IMR-90 (cell line): ENCODE results near the gene ZDHHC6. TPM values are rescaled to one million over a fixed set of nuclear protein-coding genes. Genes with fewer than 3 reads are reported as not detected.

ENCODE experiments used
- ATAC-seq: fragments of 200-7000 bp; cut with Tn5 transposase; 2 replicates; pipeline ENCODE4 v1.9.1; 2020; ENCODE audit warnings: low read depth, mild to moderate bottlenecking, moderate library complexity
- BruUV-seq: library from RNA; stranded (reverse); fragments of 400-500 nt; replicated peaks from 2 replicates; lab custom pipeline; 2021; lab: Mats Ljungman, UMichigan
- CTCF ChIA-PET: fragments of 300-600 bp; formaldehyde crosslinking; extraction: SDS; loops from one replicate; lab custom pipeline; 2021; ENCODE audit warnings: antibody characterized with exemption; lab: Yijun Ruan, JAX
- POLR2A ChIA-PET: fragments of 300-600 bp; sonication (Branson Sonifier 250); formaldehyde crosslinking; loops from one replicate; lab custom pipeline; 2022; ENCODE audit warnings: antibody characterized with exemption; ENCODE audit not compliant: unreplicated experiment; lab: Charles Lee
- DNase-seq: peaks from one replicate; pipeline ENCODE4 v3.0.0; 2013
- H2AFZ ChIP-seq: replicated peaks from 2 replicates; pipeline ENCODE3; 2013; ENCODE audit warnings: low read length, mild to moderate bottlenecking; ENCODE audit not compliant: poor library complexity
- H2AK5ac ChIP-seq: 2 replicates; pipeline ENCODE4 v1.6.1; 2013; ENCODE audit warnings: low read depth, low read length, inconsistent platforms
- H2AK9ac ChIP-seq: replicated peaks from 2 replicates; pipeline ENCODE3; 2013; ENCODE audit warnings: mild to moderate bottlenecking, low read depth, low read length, moderate library complexity; ENCODE audit not compliant: poor library complexity
- H2BK120ac ChIP-seq: 2 replicates; pipeline ENCODE4 v1.6.1; 2013; ENCODE audit warnings: low read depth, low read length, inconsistent platforms
- H2BK15ac ChIP-seq: 3 replicates; pipeline ENCODE4 v1.6.1; 2013; ENCODE audit warnings: low read depth, low read length, inconsistent platforms
- H2BK20ac ChIP-seq: 2 replicates; pipeline ENCODE4 v1.6.1; 2013; ENCODE audit warnings: low read depth, mild to moderate bottlenecking, inconsistent platforms, low read length, moderate library complexity
- H2BK5ac ChIP-seq: 2 replicates; pipeline ENCODE4 v1.6.1; 2013; ENCODE audit warnings: mild to moderate bottlenecking, low read depth, low read length, inconsistent platforms; ENCODE audit not compliant: poor library complexity, severe bottlenecking
- H3K14ac ChIP-seq: replicated peaks from 2 replicates; pipeline ENCODE4 v1.6.1; 2013; ENCODE audit warnings: low read depth, low read length, inconsistent platforms
- H3K18ac ChIP-seq: 2 replicates; pipeline ENCODE4 v1.6.1; 2013; ENCODE audit warnings: low read depth, low read length, control low read depth
- H3K23ac ChIP-seq: 2 replicates; pipeline ENCODE4 v1.6.1; 2013; ENCODE audit warnings: low read depth, low read length, inconsistent platforms
- H3K27ac ChIP-seq: 2 replicates; pipeline ENCODE4 v1.5.1; 2013; ENCODE audit warnings: mild to moderate bottlenecking, control low read depth, low read length; ENCODE audit not compliant: insufficient read depth
- H3K27me3 ChIP-seq: 2 replicates; pipeline ENCODE4 v1.6.1; 2013; ENCODE audit warnings: low read length; ENCODE audit not compliant: control insufficient read depth, insufficient read depth
- H3K36me3 ChIP-seq: 2 replicates; pipeline ENCODE4 v1.6.1; 2013; ENCODE audit warnings: low read length, mixed read lengths; ENCODE audit not compliant: control insufficient read depth, insufficient read depth
- H3K4ac ChIP-seq: 2 replicates; pipeline ENCODE4 v1.6.1; 2013; ENCODE audit warnings: low read depth, low read length, inconsistent platforms
- H3K4me1 ChIP-seq: 2 replicates; pipeline ENCODE4 v1.6.1; 2013; ENCODE audit warnings: low read length, mixed read lengths; ENCODE audit not compliant: control insufficient read depth, insufficient read depth
- H3K4me2 ChIP-seq: 2 replicates; pipeline ENCODE4 v1.6.1; 2013; ENCODE audit warnings: low read depth, mild to moderate bottlenecking, control low read depth, low read length, moderate library complexity
- H3K4me3 ChIP-seq: 2 replicates; pipeline ENCODE4 v1.5.1; 2013; ENCODE audit warnings: low read depth, mild to moderate bottlenecking, control low read depth, low read length, moderate library complexity; ENCODE audit not compliant: insufficient read depth
- H3K56ac ChIP-seq: 2 replicates; pipeline ENCODE4 v1.6.1; 2013; ENCODE audit warnings: low read length, inconsistent platforms; ENCODE audit not compliant: insufficient read depth; ENCODE audit errors: extremely low read depth
- H3K79me1 ChIP-seq, 2 experiments: 2 replicates each; pipeline ENCODE4 v1.6.1; 2013; ENCODE audit warnings: low read length in 2 of 2, inconsistent platforms in 1 of 2, low read depth in 1 of 2
- H3K9ac ChIP-seq: 2 replicates; pipeline ENCODE4 v1.6.1; 2013; ENCODE audit warnings: low read depth, low read length, control low read depth
- H3K9me1 ChIP-seq: 2 replicates; pipeline ENCODE4 v1.6.1; 2013; ENCODE audit warnings: low read length, inconsistent platforms; ENCODE audit not compliant: insufficient read depth
- H3K9me3 ChIP-seq: 2 replicates; pipeline ENCODE4 v1.6.1; 2013; ENCODE audit warnings: low read length; ENCODE audit not compliant: control insufficient read depth, insufficient read depth
- H4K20me1 ChIP-seq: 2 replicates; pipeline ENCODE4 v1.6.1; 2013; ENCODE audit warnings: low read length, inconsistent platforms; ENCODE audit not compliant: insufficient read depth
- H4K5ac ChIP-seq: 2 replicates; pipeline ENCODE4 v1.6.1; 2013; ENCODE audit warnings: mild to moderate bottlenecking, low read depth, low read length, control low read depth
- H4K8ac ChIP-seq, 2 experiments: 2 replicates each; pipeline ENCODE4 v1.6.1; 2013; ENCODE audit warnings: low read depth in 2 of 2, low read length in 2 of 2, control low read depth in 1 of 2, inconsistent platforms in 1 of 2
- H4K91ac ChIP-seq: 2 replicates; pipeline ENCODE4 v1.6.1; 2013; ENCODE audit warnings: low read depth, low read length, inconsistent platforms; ENCODE audit not compliant: insufficient read depth
- BHLHE40 ChIP-seq: fragments of 150-350 bp; IDR thresholded peaks from 2 replicates; pipeline ENCODE4 v1.6.1; 2016; ENCODE audit warnings: mild to moderate bottlenecking, low read depth, low read length
- CEBPB ChIP-seq: IDR thresholded peaks from 2 replicates; pipeline ENCODE4 v1.6.1; 2012; ENCODE audit warnings: low read depth, low read length, improper control_type of control experiment
- CHD1 ChIP-seq: IDR thresholded peaks from 2 replicates; pipeline ENCODE4 v1.6.1; 2012; ENCODE audit warnings: low read depth, low read length, improper control_type of control experiment
- FOS ChIP-seq: fragments of 150-350 bp; IDR thresholded peaks from 2 replicates; pipeline ENCODE4 v1.6.1; 2016; ENCODE audit warnings: low read depth, low read length
- MAFK ChIP-seq: IDR thresholded peaks from 2 replicates; pipeline ENCODE4 v1.6.1; 2012; ENCODE audit warnings: low read depth, low read length, improper control_type of control experiment
- MAZ ChIP-seq: IDR thresholded peaks from 2 replicates; pipeline ENCODE4 v1.6.1; 2012; ENCODE audit warnings: low read depth, mild to moderate bottlenecking, low read length, improper control_type of control experiment, moderate library complexity, borderline replicate concordance
- MXI1 ChIP-seq: IDR thresholded peaks from 2 replicates; pipeline ENCODE4 v1.6.1; 2012; ENCODE audit warnings: low read depth, mild to moderate bottlenecking, low read length, moderate library complexity, borderline replicate concordance
- NFE2L2 ChIP-seq: fragments of 150-350 bp; IDR thresholded peaks from 2 replicates; pipeline ENCODE4 v1.6.1; 2016; ENCODE audit warnings: low read depth, mild to moderate bottlenecking, low read length
- POLR2A ChIP-seq: IDR thresholded peaks from 2 replicates; pipeline ENCODE4 v1.6.1; 2012; ENCODE audit warnings: mild to moderate bottlenecking, low read depth, low read length
- RAD21 ChIP-seq: IDR thresholded peaks from 2 replicates; pipeline ENCODE4 v1.6.1; 2012; ENCODE audit warnings: low read length, improper control_type of control experiment
- RCOR1 ChIP-seq: IDR thresholded peaks from 2 replicates; pipeline ENCODE4 v1.6.1; 2012; ENCODE audit warnings: mild to moderate bottlenecking, low read length, improper control_type of control experiment; ENCODE audit not compliant: insufficient replicate concordance
- RFX5 ChIP-seq: IDR thresholded peaks from 2 replicates; pipeline ENCODE4 v1.8.0; 2012; ENCODE audit warnings: low read depth, mild to moderate bottlenecking, low read length, moderate library complexity
- SMC3 ChIP-seq: fragments of 150-350 bp; IDR thresholded peaks from 2 replicates; pipeline ENCODE4 v1.6.1; 2016; ENCODE audit warnings: low read depth, mild to moderate bottlenecking, antibody characterized with exemption, low read length, moderate library complexity
- WGBS, 2 experiments: methylation state at CpG; one replicate each; pipeline versions ENCODE4 v1.1.5 to v1.1.7; 2013; ENCODE audit warnings: missing lambda C conversion rate in 2 of 2; ENCODE audit not compliant: insufficient read length in 1 of 2; ENCODE audit errors: extremely low coverage in 2 of 2; 5-methylcytosine and 5-hydroxymethylcytosine counted together
- dilution Hi-C: fragments of 300-500 bp; cut with HindIII; formaldehyde crosslinking; loops from one replicate; pipeline ENCODE4 v1.14.3; 2018; ENCODE audit warnings: low sequenced_read_pairs; ENCODE audit not compliant: unreplicated experiment
- in situ Hi-C: fragments of 300-500 bp; cut with MboI; formaldehyde crosslinking; loops from 3 replicates; pipeline ENCODE4 v1.14.3; 2019; ENCODE audit warnings: low sequenced_read_pairs, inconsistent platforms, mixed read lengths
- intact Hi-C: fragments of 100-400 bp; cut with micrococcal nuclease; formaldehyde crosslinking; loops from 2 replicates; pipeline ENCODE4 v1.10.0; 2022
- polyA plus RNA-seq, 3 experiments: library from polyadenylated mRNA; depleted of rRNA; stranded (reverse); fragments of >200 nt; gene quantifications; 2 replicates each; pipeline ENCODE4 v1.2.3, GENCODE V29; 2012; ENCODE audit warnings: low replicate concordance in 1 of 3
- total RNA-seq: library from RNA; depleted of rRNA; stranded (reverse); fragments of >200 nt; gene quantifications from 2 replicates; pipeline ENCODE4 v1.2.3, GENCODE V29; 2012
- TF ChIP-seq, protein P1 (sequence below): fragments of 150-350 bp; IDR thresholded peaks from 2 replicates; pipeline ENCODE4 v1.6.1; 2016; ENCODE audit warnings: low read depth, mild to moderate bottlenecking, low read length, moderate library complexity, borderline replicate concordance
- TF ChIP-seq, protein P2 (sequence below): conservative IDR thresholded peaks from 2 replicates; pipeline ENCODE4 v1.5.1; 2012; ENCODE audit warnings: mild to moderate bottlenecking, low read depth, low read length, improper control_type of control experiment
- TF ChIP-seq, protein P3 (sequence below): fragments of 150-350 bp; IDR thresholded peaks from 2 replicates; pipeline ENCODE4 v1.6.1; 2017; ENCODE audit warnings: mild to moderate bottlenecking, antibody characterized with exemption, low read length, low read depth

Gene ZDHHC6
- total and polyA plus RNA-seq, 2 of the 4 experiments (the other 2 are of a cell fraction): 17.4 to 21.6 TPM

DNA sequence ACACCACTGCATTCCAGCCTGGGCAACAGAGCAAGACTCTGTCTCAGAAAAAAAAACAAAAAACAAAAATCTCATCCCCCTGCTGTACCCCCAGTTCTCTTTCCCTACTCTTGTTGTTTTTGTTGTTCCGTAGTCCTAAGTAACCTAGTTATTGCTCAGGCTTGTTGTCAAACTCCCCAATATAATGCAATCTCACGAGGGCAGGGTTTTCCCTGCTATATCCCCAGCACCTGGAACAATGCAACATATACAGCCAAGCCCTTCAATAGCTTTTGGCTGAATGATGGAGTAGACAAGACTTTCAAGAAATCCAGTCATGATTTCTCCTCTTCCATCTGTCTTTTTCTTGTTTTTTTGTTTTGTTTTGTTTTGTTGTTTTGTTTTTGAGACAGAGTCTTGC lies 62.6 kb downstream of the ZDHHC6 start:
- TF ChIP-seq POLR2A: no peak
- TF ChIP-seq NFE2L2: no peak
- TF ChIP-seq, protein P1, sequence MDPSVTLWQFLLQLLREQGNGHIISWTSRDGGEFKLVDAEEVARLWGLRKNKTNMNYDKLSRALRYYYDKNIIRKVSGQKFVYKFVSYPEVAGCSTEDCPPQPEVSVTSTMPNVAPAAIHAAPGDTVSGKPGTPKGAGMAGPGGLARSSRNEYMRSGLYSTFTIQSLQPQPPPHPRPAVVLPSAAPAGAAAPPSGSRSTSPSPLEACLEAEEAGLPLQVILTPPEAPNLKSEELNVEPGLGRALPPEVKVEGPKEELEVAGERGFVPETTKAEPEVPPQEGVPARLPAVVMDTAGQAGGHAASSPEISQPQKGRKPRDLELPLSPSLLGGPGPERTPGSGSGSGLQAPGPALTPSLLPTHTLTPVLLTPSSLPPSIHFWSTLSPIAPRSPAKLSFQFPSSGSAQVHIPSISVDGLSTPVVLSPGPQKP: no peak
- no peak for TF ChIP-seq RCOR1
- no peak for TF ChIP-seq RFX5
- TF ChIP-seq, protein P2, sequence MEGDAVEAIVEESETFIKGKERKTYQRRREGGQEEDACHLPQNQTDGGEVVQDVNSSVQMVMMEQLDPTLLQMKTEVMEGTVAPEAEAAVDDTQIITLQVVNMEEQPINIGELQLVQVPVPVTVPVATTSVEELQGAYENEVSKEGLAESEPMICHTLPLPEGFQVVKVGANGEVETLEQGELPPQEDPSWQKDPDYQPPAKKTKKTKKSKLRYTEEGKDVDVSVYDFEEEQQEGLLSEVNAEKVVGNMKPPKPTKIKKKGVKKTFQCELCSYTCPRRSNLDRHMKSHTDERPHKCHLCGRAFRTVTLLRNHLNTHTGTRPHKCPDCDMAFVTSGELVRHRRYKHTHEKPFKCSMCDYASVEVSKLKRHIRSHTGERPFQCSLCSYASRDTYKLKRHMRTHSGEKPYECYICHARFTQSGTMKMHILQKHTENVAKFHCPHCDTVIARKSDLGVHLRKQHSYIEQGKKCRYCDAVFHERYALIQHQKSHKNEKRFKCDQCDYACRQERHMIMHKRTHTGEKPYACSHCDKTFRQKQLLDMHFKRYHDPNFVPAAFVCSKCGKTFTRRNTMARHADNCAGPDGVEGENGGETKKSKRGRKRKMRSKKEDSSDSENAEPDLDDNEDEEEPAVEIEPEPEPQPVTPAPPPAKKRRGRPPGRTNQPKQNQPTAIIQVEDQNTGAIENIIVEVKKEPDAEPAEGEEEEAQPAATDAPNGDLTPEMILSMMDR: no peak
- TF ChIP-seq CEBPB: no peak
- no peak for TF ChIP-seq RAD21
- TF ChIP-seq SMC3: no peak
- no peak for TF ChIP-seq FOS
- TF ChIP-seq MAZ: no peak
- TF ChIP-seq MAFK: no peak
- no peak for TF ChIP-seq CHD1
- TF ChIP-seq, protein P3, sequence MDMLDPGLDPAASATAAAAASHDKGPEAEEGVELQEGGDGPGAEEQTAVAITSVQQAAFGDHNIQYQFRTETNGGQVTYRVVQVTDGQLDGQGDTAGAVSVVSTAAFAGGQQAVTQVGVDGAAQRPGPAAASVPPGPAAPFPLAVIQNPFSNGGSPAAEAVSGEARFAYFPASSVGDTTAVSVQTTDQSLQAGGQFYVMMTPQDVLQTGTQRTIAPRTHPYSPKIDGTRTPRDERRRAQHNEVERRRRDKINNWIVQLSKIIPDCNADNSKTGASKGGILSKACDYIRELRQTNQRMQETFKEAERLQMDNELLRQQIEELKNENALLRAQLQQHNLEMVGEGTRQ: no peak
- TF ChIP-seq MXI1: no peak
- TF ChIP-seq BHLHE40: no peak
- no peak overlapping the region for H2AK5ac ChIP-seq
- H4K8ac ChIP-seq: no peak overlapping the region
- H2BK15ac ChIP-seq: no peak overlapping the region
- BruUV-seq: no TSS peak
- ATAC-seq (no peak), DNase-seq (no peak)
- no peaks in the 10 kb centered on the region for H4K20me1 ChIP-seq
- no peaks in the 10 kb centered on the region for H3K27me3 ChIP-seq
- no peak overlapping the region for H2BK20ac ChIP-seq
- H3K79me1 ChIP-seq: no peaks in the 10 kb centered on the region
- intact Hi-C loops: no loop called here
- H2BK120ac ChIP-seq: no peak overlapping the region
- H3K4ac ChIP-seq: no peak overlapping the region
- no peak overlapping the region for H3K18ac ChIP-seq
- no peak overlapping the region for H3K4me2 ChIP-seq
- no peak overlapping the region for H3K27ac ChIP-seq
- dilution Hi-C loops: no loop called here
- in situ Hi-C loops: no loop called here
- no peak overlapping the region for H3K56ac ChIP-seq
- no peak overlapping the region for H2BK5ac ChIP-seq
- H2AFZ ChIP-seq: no peak overlapping the region
- H3K36me3 ChIP-seq: no peaks in the 10 kb centered on the region; the same call in 1 of the 2 replicates
- 0 out of 2 replicates have a peak, but pooled peaks cover under 1% of the 10 kb centered on the region for H3K9me1 ChIP-seq
- no peak overlapping the region for H3K4me3 ChIP-seq
- peaks cover 5% of the 10 kb centered on the region for H3K4me1 ChIP-seq
- no peaks in the 10 kb centered on the region for H3K9me3 ChIP-seq
- H4K5ac ChIP-seq: no peak overlapping the region
- no peak overlapping the region for H4K91ac ChIP-seq
- H2AK9ac ChIP-seq: no peak overlapping the region
- WGBS, 2 experiments: no CpG with 5 or more reads among the region's 2 CpGs
- no peak overlapping the region for H3K14ac ChIP-seq
- ChIA-PET POLR2A (no interaction called here), CTCF (no interaction called here)
- H3K23ac ChIP-seq: no peak overlapping the region
- no peak overlapping the region for H3K9ac ChIP-seq
